ENCODE data around the gene TMEM170A.
A peak's percentile ranks its signal among the peaks of the same experiment; 100 is the strongest.

Gene TMEM170A

DNA sequence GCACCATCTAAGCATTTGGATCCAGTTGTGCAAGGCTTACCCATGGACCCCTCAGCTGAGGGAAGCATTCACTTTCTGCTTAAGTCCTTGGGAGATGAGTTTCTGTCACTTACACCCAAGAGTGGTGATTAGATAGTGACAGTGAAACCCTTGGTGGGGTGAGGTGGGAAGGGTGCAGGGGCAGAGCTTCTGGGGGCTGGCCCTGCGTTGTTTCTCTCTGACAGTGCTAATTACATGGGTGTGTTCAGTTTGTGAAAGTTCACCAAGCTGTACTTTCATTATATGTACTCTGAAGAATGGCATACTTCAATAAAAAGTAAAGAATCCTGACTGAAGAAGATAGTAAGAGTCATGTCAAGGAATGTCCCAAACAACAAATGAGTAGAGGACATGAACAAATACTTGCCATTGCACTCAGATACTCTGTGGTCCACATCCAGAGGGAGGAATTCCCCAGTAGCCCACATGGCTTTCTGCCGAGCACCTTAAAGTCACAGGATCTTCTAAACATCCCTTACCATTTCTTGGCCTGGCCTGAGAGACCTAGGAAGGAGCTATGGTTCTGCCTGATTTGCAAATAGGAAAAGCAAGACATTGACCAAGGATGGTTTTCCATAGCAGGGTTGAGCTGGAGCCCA is 22.3 kb upstream of the TMEM170A start:
- DNase-seq (ENCODE audit: low read depth): no peak
- TF ChIP-seq, protein P1, sequence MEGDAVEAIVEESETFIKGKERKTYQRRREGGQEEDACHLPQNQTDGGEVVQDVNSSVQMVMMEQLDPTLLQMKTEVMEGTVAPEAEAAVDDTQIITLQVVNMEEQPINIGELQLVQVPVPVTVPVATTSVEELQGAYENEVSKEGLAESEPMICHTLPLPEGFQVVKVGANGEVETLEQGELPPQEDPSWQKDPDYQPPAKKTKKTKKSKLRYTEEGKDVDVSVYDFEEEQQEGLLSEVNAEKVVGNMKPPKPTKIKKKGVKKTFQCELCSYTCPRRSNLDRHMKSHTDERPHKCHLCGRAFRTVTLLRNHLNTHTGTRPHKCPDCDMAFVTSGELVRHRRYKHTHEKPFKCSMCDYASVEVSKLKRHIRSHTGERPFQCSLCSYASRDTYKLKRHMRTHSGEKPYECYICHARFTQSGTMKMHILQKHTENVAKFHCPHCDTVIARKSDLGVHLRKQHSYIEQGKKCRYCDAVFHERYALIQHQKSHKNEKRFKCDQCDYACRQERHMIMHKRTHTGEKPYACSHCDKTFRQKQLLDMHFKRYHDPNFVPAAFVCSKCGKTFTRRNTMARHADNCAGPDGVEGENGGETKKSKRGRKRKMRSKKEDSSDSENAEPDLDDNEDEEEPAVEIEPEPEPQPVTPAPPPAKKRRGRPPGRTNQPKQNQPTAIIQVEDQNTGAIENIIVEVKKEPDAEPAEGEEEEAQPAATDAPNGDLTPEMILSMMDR (IDR thresholded peaks at IDR 0.05; ENCODE audit: insufficient read depth, low read depth, low read length, missing control alignments): no peak
- no peak overlapping the region for H3K4me3 ChIP-seq (ENCODE audit: low read length)

DNA sequence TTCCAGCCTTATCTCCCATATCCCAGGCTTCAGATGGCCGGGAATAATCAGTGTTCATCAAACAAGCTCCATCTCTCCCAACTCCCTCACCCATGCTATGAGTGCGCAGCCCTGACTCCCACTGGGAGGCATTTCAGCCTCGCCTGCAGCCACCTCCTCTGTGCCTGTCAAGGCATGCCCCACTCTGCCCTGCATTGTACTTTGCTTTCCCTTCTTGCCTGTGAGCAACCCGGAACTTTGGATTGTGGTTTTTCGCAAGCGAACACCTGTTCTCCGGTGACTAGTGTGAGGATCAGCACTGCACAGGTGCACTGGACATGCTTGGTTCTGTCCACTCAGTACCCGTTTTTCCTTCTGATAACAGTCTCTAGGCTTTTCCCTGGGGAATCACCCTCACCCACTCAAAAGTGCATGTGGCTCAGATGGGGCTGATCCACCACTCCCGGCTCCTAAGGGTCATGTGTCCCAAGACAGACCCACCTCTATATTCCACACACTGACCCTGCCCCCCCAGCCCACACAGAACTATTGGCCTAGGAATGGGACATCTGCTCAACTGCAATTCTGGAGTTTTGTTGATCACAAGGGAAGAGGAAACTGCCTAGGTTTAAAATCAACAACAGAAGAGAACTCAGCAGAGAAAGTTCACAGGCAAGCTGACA is 21.7 kb upstream of the TMEM170A start:
- peak; percentile 100 for DNase-seq (ENCODE audit: low read depth)
- TF ChIP-seq, protein P1 (IDR thresholded peaks at IDR 0.05; ENCODE audit: insufficient read depth, low read depth, low read length, missing control alignments): no peak

DNA sequence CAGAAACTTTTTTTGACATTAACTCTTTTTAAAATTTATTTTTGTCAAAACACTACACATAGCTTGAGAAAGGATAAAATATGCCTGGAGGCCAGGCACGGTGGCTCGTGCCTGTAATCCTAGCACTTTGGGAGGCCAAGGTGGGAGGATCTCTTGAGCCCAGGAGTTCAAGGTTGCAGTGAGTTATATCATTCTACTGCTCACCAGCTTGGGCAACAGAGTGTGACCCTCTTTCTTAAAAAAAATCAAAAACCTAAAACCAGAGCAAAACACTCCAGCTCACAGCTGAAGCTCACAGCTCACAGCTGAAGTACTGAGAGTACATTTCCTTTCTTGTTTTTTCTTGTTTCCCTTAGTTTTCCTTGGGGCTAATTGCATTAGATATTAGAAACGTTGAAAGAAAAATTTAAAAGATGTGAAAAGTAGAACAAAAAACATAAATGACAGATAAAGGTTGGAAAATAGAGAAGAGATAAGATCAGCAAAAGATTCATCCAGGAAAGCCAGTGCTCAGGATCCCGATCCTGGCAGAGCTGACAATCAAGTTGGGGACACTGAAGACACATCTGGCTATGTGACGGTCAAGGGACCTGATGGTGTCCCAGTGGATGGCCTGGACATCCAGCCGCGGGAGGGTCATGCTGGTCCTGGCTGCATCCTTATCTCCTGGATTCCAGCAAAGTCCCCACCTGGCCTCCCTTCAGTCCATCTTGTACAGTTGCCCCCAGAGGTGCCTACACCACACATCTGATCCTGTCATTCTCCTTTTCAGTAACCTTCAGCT is 20.9 kb upstream of the TMEM170A start:
- TF ChIP-seq, protein P1 (IDR thresholded peaks at IDR 0.05; ENCODE audit: insufficient read depth, low read depth, low read length, missing control alignments): no peak
- DNase-seq (ENCODE audit: low read depth): no peak

More for the DNA sequence above, 21.7 kb upstream of the TMEM170A start:
- H3K4me3 ChIP-seq (ENCODE audit: low read length): no peak overlapping the region

DNA sequence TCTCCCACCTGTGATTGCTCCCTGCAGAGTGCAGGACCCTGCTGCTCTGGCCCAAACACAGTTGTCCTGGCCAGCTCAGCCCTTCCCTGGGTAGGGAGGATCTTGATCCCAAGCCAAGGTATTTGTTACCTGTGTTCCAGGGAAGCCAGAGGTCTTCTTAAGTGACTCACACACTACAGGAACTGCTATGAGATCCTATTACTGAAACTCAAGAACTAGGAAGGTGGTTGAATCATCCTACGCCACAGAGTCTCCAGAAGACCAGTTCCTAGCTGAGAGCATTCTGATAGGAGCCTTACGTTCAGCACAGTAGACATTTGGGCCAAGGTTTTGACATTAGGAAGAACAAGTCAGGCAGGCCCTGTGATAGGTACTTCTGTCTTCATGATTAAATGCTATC is 18.7 kb upstream of the TMEM170A start:
- H3K4me3 ChIP-seq (ENCODE audit: low read length): no peak overlapping the region
- peak; percentile 99 for DNase-seq (ENCODE audit: low read depth)
- TF ChIP-seq, protein P1 (IDR thresholded peaks at IDR 0.05; ENCODE audit: insufficient read depth, low read depth, low read length, missing control alignments): no peak

More for the DNA sequence above, 20.9 kb upstream of the TMEM170A start:
- H3K4me3 ChIP-seq (ENCODE audit: low read length): no peak overlapping the region

DNA sequence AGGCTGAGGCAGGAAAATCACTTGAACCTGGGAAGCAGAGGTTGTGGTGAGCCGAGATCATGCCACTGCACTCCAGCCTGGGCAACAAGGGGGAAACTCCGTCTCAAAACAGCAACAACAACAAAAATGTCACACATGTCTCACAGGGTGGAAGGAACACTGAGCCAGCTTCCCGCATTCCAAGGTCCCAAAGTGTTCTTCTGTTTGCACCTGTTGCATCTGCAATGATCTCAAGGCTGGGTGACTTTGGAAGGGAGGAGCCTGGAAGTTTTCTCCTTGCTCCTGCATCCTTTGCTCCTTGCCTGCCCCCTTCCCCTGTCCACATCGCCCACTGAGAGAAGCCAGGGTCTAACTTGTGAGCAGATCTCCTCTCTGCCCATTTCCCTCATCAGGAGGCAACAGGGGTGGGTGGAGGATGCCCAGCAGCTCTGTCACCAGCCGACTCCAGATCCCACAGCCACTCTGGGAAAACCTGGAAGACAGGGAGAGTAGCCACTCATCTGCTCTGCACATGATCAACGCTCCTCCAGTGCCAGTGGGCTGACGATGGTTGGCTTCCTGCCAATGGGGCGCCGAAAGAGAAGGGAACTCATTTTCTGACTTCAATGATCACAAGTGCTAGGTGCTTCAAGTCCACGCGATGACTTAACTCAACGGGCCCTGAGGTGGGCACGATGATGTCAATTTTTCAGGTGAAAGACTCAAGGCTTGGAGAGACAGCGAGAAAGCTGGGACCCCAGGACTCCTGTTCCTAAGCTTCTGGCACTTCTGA is 18.1 kb upstream of the TMEM170A start:
- TF ChIP-seq, protein P1 (IDR thresholded peaks at IDR 0.05; ENCODE audit: insufficient read depth, low read depth, low read length, missing control alignments): no peak
- no peak overlapping the region for H3K4me3 ChIP-seq (ENCODE audit: low read length)
- DNase-seq (ENCODE audit: low read depth): no peak

DNA sequence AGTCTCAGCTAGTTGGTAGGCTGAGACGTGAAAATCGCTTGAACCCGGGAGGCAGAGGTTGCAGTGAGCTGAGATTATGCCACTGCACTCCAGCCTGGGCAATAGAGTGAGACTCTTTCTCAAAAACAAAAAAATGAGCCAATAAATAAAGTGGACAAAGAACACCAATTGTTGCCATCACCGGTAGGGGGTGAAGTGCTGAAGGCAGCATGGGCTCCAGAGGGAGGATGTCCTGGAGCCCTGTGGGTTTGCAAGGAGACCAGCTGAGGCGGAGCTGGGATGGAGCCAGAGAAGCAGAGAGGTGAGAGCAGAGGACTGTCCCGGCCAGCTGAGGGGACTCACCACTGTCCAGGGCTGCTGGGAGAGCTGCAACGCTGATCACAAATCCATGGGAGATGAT is 17.0 kb upstream of the TMEM170A start:
- no peak for DNase-seq (ENCODE audit: low read depth)
- H3K4me3 ChIP-seq (ENCODE audit: low read length): no peak overlapping the region
- TF ChIP-seq, protein P1 (IDR thresholded peaks at IDR 0.05; ENCODE audit: insufficient read depth, low read depth, low read length, missing control alignments): no peak
